IgD-negative memory B cell (primary cell): ENCODE data around the gene PTGER3. TPM values are rescaled to one million over a fixed set of nuclear protein-coding genes. Genes with fewer than 3 reads are reported as not detected.

ENCODE experiments used
- H3K27ac Mint-ChIP-seq, 3 donors: one replicate each; pipeline ENCODE4 v1.8.0; 2020 to 2022; ENCODE audit warnings: mild to moderate bottlenecking in 3 of 3, mixed read lengths in 3 of 3, moderate library complexity in 1 of 3
- H3K27me3 Mint-ChIP-seq: one replicate; pipeline ENCODE4 v1.8.0; 2021; ENCODE audit warnings: mixed read lengths
- H3K36me3 Mint-ChIP-seq: one replicate; pipeline ENCODE4 v1.8.0; 2020; ENCODE audit warnings: mild to moderate bottlenecking, mixed read lengths
- H3K4me1 Mint-ChIP-seq, 3 donors: one replicate each; pipeline ENCODE4 v1.8.0; 2020 to 2022; ENCODE audit warnings: mixed read lengths in 3 of 3, mild to moderate bottlenecking in 1 of 3
- H3K4me3 Mint-ChIP-seq, 4 donors: one replicate each; pipeline ENCODE4 v1.8.0; 2020 to 2022; ENCODE audit warnings: mild to moderate bottlenecking in 4 of 4, mixed read lengths in 4 of 4, moderate library complexity in 3 of 4
- H3K9me3 Mint-ChIP-seq, 3 donors: one replicate each; pipeline ENCODE4 v1.8.0; 2020 to 2021; ENCODE audit warnings: mixed read lengths in 3 of 3, mild to moderate bottlenecking in 1 of 3
- polyA plus RNA-seq: library from polyadenylated mRNA; unstranded; fragments of 300-500 nt; fragmentation: Illumina TruSeq; gene quantifications from one replicate; pipeline ENCODE4 v1.2.3, GENCODE V29; 2021

Gene PTGER3
- polyA plus RNA-seq = not detected

DNA sequence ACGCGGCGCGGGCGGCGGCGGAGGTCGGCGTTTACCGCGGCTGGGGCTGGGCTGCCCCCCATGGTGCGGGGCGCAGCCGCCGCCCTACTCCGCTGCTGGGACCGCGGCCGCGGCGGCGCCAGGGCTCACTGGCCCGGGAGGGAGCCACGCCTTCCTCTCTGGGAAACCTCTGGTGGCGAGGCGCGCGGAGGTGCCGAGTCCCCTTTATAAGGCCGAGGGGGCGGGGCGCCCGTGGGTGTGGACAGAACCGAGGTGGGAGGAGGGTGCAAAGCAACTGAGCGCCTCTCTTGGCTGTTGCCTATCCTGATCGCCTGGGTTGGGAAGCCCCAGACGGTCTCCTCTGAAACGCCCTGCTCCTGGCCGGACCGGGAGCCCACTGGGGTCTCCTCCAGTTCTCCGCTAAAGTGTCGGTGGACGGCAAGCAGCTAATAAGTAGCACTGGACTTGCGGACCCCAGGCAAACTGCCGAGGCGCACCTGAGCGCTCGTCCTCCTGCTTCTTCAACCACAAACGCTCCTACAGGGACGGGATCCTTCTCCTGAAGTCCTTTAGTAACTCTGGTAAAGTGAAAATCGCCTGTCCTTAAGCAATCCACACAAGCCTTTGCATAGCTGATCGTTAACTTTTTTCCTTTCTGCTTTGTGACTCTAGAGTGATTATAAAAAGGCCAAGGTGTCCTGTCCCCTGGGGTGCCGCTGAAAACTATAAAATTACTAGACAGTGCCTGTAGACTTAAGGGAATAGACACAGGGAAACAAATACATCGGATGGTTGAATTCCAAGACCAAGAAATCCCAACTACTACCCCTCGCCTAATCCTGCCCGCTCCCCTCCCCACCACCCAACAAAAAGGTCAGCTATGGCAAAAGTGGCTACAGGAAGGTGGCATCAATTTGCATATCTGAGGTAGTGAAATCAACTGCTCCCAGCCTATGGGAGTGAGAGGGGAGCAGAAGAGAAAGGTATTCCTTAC lies at the start of gene PTGER3:
Gene PTGER3 (minus strand): TSS at position 182 of the 973 bp plus-strand sequence. CDS start 239 bp downstream, outside the sequence.
- peak within 1 kb of the TSS; percentile 80 to 86 (median 84) for H3K4me3 Mint-ChIP-seq
- no peaks in the 10 kb centered on the region for H3K9me3 Mint-ChIP-seq
- H3K36me3 Mint-ChIP-seq = no peaks in the 10 kb centered on the region
- no peak within 1 kb of the TSS for H3K27ac Mint-ChIP-seq
- peaks cover 35% of the 10 kb centered on the region for H3K27me3 Mint-ChIP-seq
- peaks cover 5 to 14% (median 6%) of the 10 kb centered on the region in 3 donors for H3K4me1 Mint-ChIP-seq

DNA sequence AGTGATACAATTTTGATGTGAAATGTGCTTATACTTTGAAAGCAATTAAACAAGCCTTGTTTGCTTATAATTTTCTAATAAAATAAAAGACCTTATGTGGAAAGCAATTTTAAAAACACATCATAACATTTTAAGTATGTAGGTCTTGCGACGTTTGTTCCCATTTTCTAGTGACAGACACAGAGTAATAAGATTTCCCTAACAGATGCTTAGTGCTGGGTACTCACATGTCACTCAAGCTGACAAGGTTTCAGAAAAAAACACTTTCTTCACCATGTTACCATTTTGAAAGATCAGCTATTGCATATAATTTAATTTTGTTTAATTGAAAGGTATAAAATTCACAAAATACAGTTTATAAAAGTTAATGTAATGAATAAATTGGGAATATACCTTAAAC lies 47.3 kb upstream of the PTGER3 start:
- Mint-ChIP-seq H3K4me1 (no peaks in the 10 kb centered on the region), H3K27ac (no peak overlapping the region), H3K27me3 (peaks cover 2% of the 10 kb centered on the region), H3K36me3 (no peaks in the 10 kb centered on the region), H3K4me3 (no peak overlapping the region), H3K9me3 (no peaks in the 10 kb centered on the region)

DNA sequence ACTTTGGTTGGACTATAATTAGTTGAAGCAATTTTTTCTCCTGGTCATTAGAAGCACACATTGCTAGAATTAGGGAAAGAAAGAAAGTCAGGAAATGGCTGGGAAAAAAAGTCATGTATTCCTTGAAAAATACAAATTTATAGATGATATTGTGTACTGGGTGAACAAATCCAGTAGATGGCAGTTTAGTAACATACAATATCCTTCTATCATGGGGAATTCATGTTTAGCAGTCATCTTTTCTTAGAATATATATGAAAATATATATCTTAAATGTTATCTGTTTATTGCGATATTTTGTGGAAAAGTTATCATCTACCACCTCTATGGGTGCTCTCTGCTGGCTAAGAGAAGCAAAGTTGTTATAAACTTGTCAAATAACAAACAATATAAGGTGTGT lies 46.3 kb upstream of the PTGER3 start:
- Mint-ChIP-seq H3K4me1 (no peaks in the 10 kb centered on the region), H3K9me3 (no peaks in the 10 kb centered on the region), H3K27me3 (peaks cover 2% of the 10 kb centered on the region), H3K36me3 (no peaks in the 10 kb centered on the region), H3K4me3 (no peak overlapping the region), H3K27ac (no peak overlapping the region)

DNA sequence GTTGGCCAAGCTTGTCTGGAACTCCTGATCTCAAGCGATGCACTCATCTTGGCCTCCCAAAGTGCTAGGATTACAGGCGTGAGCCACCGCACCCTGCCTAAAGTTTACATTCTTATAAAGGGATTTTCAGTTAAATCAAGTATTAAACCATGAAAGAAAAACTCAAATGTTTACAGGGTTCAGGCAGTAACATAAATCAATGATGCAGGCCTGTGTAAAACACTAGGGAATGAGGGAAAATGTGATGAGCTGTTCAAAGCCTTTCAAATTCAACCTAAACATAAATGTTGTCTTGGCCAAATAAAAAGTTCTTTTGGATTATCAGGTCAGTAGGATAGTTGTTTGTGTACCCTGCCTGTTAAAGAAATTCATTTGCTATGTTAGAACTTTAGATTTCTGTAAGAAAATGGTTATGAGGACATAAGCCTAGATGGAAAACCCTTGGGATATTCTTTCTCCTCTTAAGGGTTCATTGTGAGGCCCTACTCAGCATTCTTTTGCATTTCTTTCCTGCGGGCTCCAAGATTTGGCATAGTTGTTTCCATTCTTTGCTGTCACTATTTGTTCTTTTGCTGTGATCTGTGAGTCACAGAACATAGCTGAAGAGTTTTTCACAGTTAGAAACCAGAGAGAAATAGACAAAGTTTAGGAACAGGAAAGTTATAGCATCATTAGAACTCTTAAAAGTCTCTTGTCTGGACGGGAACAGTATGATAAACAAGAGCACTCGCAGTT lies 42.1 kb upstream of the PTGER3 start:
- H3K4me1 Mint-ChIP-seq = no peaks in the 10 kb centered on the region
- no peak overlapping the region for H3K27ac Mint-ChIP-seq
- peaks cover 11% of the 10 kb centered on the region for H3K27me3 Mint-ChIP-seq
- H3K36me3 Mint-ChIP-seq = no peaks in the 10 kb centered on the region
- H3K9me3 Mint-ChIP-seq = no peaks in the 10 kb centered on the region
- H3K4me3 Mint-ChIP-seq = no peak overlapping the region

DNA sequence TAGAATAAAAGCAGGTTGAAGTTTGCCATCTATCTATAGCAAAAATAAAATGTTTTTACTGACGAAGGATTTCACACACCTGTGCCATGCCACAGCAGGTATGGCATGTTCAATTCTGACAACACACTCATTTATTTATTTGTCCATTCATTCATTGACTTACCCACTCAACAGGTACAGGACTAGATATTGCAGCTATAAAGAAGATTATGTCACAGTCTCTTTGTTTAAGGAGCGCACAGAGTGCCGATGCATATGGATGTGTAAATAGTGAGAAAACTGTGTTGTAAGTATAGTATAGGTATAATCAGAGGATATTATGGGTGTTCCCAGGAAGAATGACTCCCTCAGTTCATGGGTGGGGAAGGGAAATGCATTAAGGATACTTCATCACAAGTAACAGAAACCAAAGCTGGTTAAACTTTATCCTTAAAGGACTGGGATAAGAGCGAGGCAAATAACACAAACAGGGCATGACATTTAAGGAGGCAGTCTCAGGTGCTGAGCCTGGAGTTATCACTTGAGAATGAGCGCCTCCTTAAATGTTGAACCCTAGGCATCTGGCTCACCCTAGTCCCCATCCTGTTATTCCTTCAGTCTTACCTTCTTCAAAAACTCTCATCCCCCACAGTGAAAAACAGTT lies 41.1 kb upstream of the PTGER3 start:
- no peak overlapping the region for H3K27ac Mint-ChIP-seq
- H3K4me1 Mint-ChIP-seq = no peaks in the 10 kb centered on the region
- H3K36me3 Mint-ChIP-seq = peaks cover under 1% of the 10 kb centered on the region
- H3K27me3 Mint-ChIP-seq = peaks cover 12% of the 10 kb centered on the region
- H3K4me3 Mint-ChIP-seq = no peak overlapping the region
- H3K9me3 Mint-ChIP-seq = peaks cover 0 to under 1% (median 0%) of the 10 kb centered on the region in 3 donors

DNA sequence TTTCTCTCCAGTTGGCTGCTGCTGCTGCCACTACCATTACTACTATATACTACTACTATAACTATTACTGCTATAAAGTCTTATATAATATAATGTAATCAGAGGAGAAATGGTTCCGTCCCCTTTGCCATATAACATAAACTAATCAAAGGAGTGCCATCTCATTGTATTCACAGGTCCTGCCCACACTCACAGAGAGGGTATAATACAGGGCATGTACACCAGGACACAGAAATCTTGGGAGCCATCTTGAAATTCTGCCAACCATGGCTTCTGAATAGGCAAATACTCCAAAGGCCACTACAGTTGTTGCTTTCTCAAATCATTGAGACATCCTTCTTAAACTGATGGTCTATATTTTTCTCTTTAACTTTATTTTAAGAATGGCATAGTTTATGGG lies 40.1 kb upstream of the PTGER3 start:
- Mint-ChIP-seq H3K27ac (no peak overlapping the region), H3K27me3 (peaks cover 12% of the 10 kb centered on the region), H3K4me1 (no peaks in the 10 kb centered on the region), H3K36me3 (peaks cover 3% of the 10 kb centered on the region), H3K9me3 (peaks cover 0 to 3% (median 0%) of the 10 kb centered on the region in 3 donors), H3K4me3 (no peak overlapping the region)

DNA sequence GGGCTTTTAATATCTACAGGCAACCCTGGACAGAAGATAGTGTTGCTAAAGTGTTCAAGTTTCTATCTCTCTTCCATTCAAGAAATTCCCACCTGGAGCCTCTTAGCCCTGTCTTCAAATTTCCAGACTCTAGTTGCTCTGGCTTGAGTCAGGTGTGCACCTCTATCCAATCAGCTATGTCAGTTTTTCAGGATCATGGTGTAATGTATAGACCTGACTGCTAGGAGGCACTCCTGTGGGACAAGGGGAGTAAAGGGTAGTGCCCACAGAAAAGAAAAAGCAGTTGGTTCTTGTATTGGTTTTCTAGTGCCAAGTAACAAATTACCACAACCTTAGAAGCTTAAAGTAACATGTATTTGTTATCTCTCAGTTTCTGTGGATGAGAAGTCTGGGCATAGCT lies 39.4 kb upstream of the PTGER3 start:
- peaks cover 12% of the 10 kb centered on the region for H3K27me3 Mint-ChIP-seq
- peaks cover 0 to 2% (median 0%) of the 10 kb centered on the region in 3 donors for H3K4me1 Mint-ChIP-seq
- H3K36me3 Mint-ChIP-seq = peaks cover 3% of the 10 kb centered on the region
- peaks cover 0 to 5% (median 0%) of the 10 kb centered on the region in 3 donors for H3K9me3 Mint-ChIP-seq
- H3K4me3 Mint-ChIP-seq = no peak overlapping the region
- no peak overlapping the region for H3K27ac Mint-ChIP-seq

DNA sequence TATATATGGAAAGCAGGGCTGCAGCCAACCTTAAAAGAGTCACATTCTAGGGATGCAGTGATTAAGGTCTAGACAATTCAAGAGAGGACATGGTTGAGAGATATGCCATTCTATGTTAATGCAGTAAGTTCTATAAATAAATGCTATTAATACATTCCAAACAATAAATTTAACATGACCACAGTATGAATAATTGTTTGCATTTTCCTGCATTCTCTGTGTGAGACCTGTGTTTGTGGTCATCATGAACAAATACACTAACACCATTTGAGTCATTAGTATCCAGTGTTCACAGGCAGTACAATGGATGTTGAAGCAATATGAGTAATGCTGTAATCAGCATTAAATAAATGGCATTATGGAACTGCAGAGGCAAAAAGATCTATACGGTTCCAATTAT lies 38.7 kb upstream of the PTGER3 start:
- peaks cover 7% of the 10 kb centered on the region for H3K36me3 Mint-ChIP-seq
- H3K27me3 Mint-ChIP-seq = peaks cover 12% of the 10 kb centered on the region
- H3K27ac Mint-ChIP-seq = no peak overlapping the region
- no peak overlapping the region for H3K4me3 Mint-ChIP-seq
- peaks cover 0 to 8% (median 0%) of the 10 kb centered on the region in 3 donors for H3K9me3 Mint-ChIP-seq
- peaks cover 3 to 7% (median 5%) of the 10 kb centered on the region in 3 donors for H3K4me1 Mint-ChIP-seq

DNA sequence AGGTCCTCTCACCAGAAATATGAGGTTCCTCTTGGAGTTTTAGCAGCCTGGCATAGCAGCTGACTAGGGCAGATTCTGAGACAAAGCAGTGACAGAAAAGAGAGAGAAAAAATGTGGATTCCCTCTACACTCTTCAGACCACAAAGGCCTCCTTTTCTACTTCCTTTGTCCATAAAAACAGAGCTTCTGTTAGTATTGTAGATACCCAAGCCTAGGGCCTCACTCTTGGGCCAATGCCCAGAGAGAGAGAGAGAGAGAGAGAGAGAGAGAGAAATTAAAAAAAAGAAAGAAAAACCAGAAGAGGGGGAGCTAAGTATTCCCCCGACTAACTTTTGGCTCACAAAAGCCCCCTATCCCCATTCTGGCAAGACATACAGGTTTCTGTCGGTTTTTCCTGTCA lies 35.7 kb upstream of the PTGER3 start:
- Mint-ChIP-seq H3K36me3 (peaks cover 7% of the 10 kb centered on the region), H3K27ac (peak overlapping the region in 1 of 3 donors; percentile 73), H3K9me3 (peaks cover 0 to 9% (median 0%) of the 10 kb centered on the region in 3 donors), H3K4me3 (peak overlapping the region in 1 of 4 donors; percentile 94), H3K27me3 (peaks cover 9% of the 10 kb centered on the region), H3K4me1 (peaks cover 14% of the 10 kb centered on the region in 3 donors)

DNA sequence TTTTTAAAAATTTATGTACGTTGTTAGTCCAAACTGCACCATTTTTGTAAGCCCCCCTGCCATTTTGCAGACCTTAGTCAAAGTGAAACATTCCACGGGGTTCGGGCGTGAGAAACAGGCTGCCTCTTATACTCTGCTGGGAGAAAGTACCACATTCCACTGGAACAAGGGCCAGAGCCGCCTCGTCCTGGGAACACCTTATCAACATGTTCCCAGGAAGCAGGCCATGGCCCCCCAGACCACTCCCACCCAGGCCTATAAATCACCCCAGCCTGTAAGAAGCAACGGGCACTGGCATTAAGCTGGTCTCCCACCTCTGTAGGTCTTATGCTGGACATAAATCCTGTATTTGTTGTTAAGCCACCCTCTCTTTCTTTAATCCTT lies 34.1 kb upstream of the PTGER3 start:
- Mint-ChIP-seq H3K27ac (peak overlapping the region in 2 of 3 donors; percentile 72 to 100), H3K27me3 (peaks cover 9% of the 10 kb centered on the region)

DNA sequence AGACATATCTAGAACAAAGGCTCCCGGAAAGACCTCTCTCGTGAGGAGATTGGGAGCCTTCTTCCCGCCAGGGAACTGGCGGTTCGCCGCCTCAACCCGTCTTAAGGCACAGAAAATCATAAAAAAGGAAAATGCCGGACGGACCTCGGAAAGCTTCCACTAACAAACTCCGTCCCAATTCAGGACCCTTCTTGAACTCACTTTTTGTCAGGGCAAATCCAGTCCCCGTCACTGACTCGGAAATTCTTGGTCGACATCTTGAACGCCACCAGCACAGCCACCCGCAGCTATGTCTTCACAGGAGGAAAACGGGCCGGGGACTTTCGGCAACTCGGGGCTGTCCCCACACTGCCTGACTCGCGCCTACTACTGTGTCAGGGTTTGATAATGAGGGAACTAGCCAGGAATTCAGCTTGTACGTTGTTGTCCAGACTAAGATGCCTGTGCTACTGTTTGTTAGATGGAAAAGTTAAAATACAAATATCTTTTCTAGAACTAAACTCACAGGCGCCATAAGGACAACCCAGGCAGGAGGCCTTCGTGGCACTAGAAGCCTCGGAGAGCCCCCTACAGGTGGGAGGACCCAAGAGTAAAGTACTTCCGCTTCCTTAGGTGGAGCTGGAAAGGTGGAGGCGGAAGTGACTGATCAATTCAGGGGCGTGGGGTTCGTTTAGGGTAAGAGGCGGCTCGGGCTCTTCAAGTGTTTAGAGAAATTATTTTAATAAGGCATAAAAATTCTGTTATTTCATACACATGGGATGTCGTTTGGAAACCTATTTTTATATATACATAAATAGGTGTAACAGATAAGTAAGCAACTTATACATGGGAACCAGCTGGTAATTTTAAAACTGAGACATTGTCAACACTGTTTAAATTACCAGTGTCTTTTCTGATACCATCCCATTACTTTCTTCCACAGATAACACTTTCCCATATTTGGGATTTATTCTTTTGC lies 33.4 kb upstream of the PTGER3 start, which contains the start of gene ZRANB2:
Gene ZRANB2 (minus strand): TSS at position 297 of the 958 bp plus-strand sequence. CDS start 40 bp downstream, at position 257.
- Mint-ChIP-seq H3K27me3 (peaks cover 7% of the 10 kb centered on the region), H3K36me3 (peaks cover 8% of the 10 kb centered on the region), H3K9me3 (peaks cover 0 to 9% (median 0%) of the 10 kb centered on the region in 3 donors), H3K27ac (peak within 1 kb of the TSS; percentile 96 to 100 (median 100)), H3K4me1 (peaks cover 14 to 18% (median 14%) of the 10 kb centered on the region in 3 donors), H3K4me3 (peak within 1 kb of the TSS; percentile 94 to 98 (median 98))

More for the DNA sequence above, 34.1 kb upstream of the PTGER3 start:
- peaks cover 14 to 18% (median 14%) of the 10 kb centered on the region in 3 donors for H3K4me1 Mint-ChIP-seq
- H3K9me3 Mint-ChIP-seq = peaks cover 0 to 9% (median 0%) of the 10 kb centered on the region in 3 donors
- H3K36me3 Mint-ChIP-seq = peaks cover 8% of the 10 kb centered on the region
- peak overlapping the region; percentile 94 to 98 (median 98) for H3K4me3 Mint-ChIP-seq

DNA sequence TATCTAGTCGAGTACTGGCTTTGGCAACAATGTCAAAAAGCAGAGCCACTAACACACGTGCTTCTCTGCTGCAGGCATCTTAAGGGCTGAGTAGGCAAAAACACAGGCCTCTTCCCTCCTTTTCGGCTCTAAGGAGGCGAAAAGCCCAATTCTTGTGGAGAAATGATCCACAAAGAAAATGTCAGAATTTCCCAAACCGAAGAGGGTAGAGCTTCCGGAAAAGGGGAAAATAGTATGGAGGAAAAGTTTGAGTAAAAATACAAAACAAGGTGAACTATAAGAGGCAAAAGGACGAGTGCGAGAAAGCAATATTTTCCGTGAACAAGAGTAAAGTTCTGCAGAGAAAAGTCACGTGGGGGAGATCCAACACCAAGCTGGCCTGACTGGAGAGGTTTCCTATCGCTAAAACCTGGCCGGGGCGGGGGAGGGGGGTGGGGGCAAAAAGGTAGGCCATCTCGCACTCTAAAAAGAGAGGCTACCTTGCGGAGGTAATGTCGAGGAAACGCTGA lies 32.7 kb upstream of the PTGER3 start:
- Mint-ChIP-seq H3K4me3 (peak overlapping the region; percentile 94 to 98 (median 98)), H3K9me3 (peaks cover 0 to 9% (median 0%) of the 10 kb centered on the region in 3 donors), H3K36me3 (peaks cover 14% of the 10 kb centered on the region), H3K27me3 (peaks cover 3% of the 10 kb centered on the region), H3K27ac (peak overlapping the region; percentile 96 to 100 (median 100)), H3K4me1 (peaks cover 15 to 19% (median 18%) of the 10 kb centered on the region in 3 donors)

DNA sequence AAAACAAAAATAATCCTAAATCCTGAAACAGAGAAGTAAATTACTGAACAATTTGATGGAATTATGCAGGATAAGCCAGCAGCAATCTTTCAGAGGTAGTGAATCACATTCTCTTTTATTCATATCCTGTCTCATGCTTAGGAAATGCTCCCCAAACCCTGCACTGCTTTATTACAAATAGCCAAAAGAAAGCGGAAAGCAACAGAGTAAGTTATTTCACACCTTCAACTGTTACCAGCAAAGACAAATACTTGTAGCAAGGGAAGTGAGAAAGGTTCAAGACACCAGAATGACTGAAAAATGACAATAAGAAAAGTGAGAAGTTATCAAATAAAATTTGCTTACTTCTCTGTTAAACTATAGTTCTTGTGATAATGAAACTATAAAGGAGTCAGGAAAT lies 27.1 kb upstream of the PTGER3 start:
- peak overlapping the region in 1 of 4 donors; percentile 36 for H3K4me3 Mint-ChIP-seq
- H3K27me3 Mint-ChIP-seq = no peaks in the 10 kb centered on the region
- no peaks in the 10 kb centered on the region for H3K9me3 Mint-ChIP-seq
- H3K36me3 Mint-ChIP-seq = peaks cover 13% of the 10 kb centered on the region
- H3K27ac Mint-ChIP-seq = no peak overlapping the region
- H3K4me1 Mint-ChIP-seq = peaks cover 14 to 24% (median 19%) of the 10 kb centered on the region in 3 donors
